ENCODE results near the gene RNF214.

The RNF214 gene

DNA sequence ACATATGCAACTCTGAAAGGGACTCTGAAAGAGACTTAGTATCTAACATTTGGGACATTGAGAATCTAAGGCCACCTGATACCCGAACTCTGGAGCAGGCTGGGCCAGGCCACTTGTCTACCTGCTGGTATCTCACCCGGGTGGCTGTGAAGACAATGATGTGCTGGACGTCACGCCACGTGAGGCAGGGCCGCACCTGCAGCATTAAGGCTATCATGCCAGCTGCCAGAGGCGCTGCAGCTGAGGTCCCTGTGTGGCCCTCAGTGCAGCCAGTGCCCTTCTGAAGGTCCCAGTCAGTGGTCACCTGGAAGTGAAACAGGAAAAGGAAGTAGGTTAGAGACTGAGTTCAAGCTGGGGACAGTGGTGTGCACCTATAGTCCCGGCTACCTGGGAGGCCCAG, 13.0 kb upstream of the RNF214 start:
- in situ Hi-C loops (cut with HindIII; ENCODE audit: low sequenced_read_pairs): no loop called here
- no peak overlapping the region for H3K4me3 ChIP-seq (ENCODE audit: low read depth, low read length)
- TF ChIP-seq, protein P1, sequence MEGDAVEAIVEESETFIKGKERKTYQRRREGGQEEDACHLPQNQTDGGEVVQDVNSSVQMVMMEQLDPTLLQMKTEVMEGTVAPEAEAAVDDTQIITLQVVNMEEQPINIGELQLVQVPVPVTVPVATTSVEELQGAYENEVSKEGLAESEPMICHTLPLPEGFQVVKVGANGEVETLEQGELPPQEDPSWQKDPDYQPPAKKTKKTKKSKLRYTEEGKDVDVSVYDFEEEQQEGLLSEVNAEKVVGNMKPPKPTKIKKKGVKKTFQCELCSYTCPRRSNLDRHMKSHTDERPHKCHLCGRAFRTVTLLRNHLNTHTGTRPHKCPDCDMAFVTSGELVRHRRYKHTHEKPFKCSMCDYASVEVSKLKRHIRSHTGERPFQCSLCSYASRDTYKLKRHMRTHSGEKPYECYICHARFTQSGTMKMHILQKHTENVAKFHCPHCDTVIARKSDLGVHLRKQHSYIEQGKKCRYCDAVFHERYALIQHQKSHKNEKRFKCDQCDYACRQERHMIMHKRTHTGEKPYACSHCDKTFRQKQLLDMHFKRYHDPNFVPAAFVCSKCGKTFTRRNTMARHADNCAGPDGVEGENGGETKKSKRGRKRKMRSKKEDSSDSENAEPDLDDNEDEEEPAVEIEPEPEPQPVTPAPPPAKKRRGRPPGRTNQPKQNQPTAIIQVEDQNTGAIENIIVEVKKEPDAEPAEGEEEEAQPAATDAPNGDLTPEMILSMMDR (IDR thresholded peaks at IDR 0.05; ENCODE audit: low read depth, low read length, missing control alignments): no peak
- no peak for DNase-seq (ENCODE audit: low read depth)

DNA sequence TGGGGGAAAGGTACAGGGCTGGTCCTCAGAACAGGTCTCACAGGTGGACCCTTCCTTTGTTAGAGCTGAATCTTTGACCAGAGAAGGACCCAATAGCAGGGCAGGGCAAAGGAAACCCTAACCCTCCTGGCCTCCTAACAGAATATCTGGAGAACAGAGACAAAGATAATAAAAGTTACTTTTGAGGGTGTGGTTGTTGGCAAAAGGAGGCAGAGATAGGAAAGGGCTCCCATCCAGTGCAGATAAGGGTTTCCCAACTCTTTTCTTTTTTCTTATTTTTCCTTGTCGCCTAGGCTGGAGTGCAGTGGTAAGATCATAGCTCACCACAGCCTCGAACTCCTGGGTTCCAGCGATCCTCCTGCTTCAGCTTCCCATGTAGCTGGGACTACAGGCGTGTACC, 12.5 kb upstream of the RNF214 start:
- no peak overlapping the region for H3K4me3 ChIP-seq (ENCODE audit: low read depth, low read length)
- no peak for DNase-seq (ENCODE audit: low read depth)
- in situ Hi-C loops (cut with HindIII; ENCODE audit: low sequenced_read_pairs): no loop called here
- TF ChIP-seq, protein P1 (IDR thresholded peaks at IDR 0.05; ENCODE audit: low read depth, low read length, missing control alignments): no peak

DNA sequence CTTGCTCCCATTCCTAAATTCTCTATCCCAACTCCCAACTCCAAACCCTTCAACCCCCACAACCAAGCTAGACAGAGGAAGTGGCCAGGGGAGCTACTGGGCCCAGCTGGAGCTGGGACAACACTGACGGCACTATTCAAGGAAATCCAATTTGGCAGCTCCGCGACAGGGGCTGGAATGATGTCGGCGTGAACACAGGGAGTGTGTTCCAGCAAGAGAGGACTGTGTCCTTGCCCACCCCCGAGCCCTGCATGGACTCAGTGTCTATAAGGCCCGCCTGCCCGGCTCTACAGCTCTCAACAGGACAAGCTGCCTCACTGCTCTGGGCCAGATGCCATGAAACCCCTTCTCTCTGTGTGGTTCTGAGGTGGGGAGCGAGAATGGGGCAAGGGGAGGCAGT, 11.9 kb upstream of the RNF214 start:
- H3K4me3 ChIP-seq (ENCODE audit: low read depth, low read length): no peak overlapping the region
- in situ Hi-C loops (cut with HindIII; ENCODE audit: low sequenced_read_pairs): no loop called here
- TF ChIP-seq, protein P1 (IDR thresholded peaks at IDR 0.05; ENCODE audit: low read depth, low read length, missing control alignments): no peak
- DNase-seq (ENCODE audit: low read depth): no peak

GRCh38 chr11:117220999-117221774, 11.3 kb upstream of the RNF214 start:
- H3K4me3 ChIP-seq (ENCODE audit: low read depth, low read length): no peak overlapping the region
- in situ Hi-C loops (cut with HindIII; ENCODE audit: low sequenced_read_pairs): no loop called here
- no peak for DNase-seq (ENCODE audit: low read depth)
- TF ChIP-seq, protein P1 (IDR thresholded peaks at IDR 0.05; ENCODE audit: low read depth, low read length, missing control alignments): no peak

DNA sequence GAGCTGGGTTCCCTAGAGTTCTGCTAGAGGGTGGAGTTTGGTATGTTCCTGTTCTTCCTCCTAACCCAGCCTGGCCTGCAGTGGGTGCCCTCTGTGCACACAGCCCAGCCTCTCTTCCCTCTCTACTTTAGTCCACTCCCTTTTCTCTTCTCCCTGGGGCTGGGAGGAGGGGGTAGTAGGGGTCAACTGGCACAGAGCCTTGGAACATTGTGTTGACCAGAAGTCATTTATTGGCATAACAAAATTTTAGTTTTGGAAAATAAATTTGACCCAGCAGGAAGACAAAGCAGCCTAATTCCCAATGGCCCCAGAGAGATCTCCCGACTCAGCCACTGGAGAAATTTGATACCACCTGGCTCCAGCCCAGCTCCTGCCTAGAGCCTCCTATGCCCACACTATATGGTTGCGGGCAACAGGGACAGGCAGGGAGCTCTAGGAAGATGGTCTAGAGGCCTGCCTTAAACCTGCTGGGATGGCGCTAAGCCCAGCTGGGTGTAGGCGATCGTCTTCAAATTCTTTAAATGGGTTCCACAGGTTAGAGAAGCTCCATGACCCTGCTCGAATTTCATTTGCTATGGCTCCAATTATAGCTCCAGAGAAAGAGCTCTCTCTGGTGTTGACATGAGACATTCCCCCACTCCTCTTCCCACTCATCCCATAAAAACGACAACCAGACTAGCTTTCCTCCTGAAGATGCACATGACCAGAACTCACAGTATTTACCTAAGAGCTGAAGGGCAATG, 10.5 kb upstream of the RNF214 start:
- no peak for DNase-seq (ENCODE audit: low read depth)
- in situ Hi-C loops (cut with HindIII; ENCODE audit: low sequenced_read_pairs): no loop called here
- TF ChIP-seq, protein P1 (IDR thresholded peaks at IDR 0.05; ENCODE audit: low read depth, low read length, missing control alignments): peak; percentile 5
- no peak overlapping the region for H3K4me3 ChIP-seq (ENCODE audit: low read depth, low read length)

DNA sequence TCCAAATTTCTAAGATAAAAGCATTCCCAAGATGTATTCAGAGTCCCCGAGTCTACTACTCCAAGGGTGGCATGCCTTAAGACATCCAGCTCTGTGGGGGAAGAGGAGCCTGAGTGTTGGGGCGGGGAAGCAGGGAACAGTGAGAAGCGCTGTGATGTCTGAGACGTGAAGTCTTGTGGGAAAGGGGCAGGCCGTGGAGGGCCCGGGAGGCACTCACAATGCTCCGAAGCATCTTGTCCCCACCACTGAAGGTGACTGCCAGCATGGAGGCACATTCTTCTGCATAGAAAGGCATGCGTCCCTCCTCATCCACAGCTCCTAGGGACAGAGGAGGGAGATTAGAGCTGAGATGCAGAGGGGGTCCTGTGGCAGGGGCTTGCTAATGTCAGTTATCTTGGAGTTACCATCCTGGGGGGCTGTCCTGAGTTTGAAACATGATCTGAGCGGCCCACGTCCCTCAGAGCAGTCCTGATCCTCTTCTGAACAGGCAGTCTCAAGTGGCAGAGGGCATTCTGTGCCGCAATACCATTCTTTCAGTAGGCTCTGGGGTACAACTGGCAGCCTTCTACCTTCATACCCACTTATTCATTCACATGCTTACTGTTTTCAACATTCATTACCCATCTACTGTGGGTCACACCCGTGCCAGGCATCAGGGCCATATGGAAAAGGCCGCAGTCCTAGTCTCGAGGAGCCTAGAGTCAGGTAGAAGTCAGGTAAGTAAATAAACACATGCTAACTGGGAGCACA, 9.3 kb upstream of the RNF214 start:
- TF ChIP-seq, protein P1 (IDR thresholded peaks at IDR 0.05; ENCODE audit: low read depth, low read length, missing control alignments): no peak
- no peak for DNase-seq (ENCODE audit: low read depth)
- in situ Hi-C loops (cut with HindIII; ENCODE audit: low sequenced_read_pairs): no loop called here
- H3K4me3 ChIP-seq (ENCODE audit: low read depth, low read length): no peak overlapping the region

Data from astrocyte of the cerebellum (primary cell).